Measurements from ENCODE around the gene SLC26A2.
"Not testable (repeated sequence)": the region's sequence is repeated elsewhere in the genome, so short reads cannot be mapped to it uniquely, and the experiment has no call there.

SLC26A2 gene

DNA sequence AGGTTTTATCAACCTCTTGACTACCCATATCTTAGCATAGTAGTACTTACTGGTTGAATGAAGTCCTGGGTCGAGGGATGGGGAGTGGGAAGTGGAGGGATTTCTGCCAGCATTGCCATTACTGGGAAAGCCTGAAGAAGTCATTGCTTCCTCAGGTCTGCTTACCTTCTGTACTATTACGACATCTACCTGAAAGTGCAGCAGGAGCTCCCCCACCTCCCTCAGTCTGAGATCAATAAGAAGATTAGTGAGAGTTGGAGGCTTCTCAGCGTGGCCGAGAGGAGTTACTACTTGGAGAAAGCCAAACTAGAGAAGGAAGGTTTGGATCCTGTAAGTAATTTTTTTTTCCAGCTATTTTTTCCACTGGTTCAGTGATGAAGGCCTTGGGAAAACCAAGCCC is 45.8 kb downstream of the SLC26A2 start:
- no peak for DNase-seq

DNA sequence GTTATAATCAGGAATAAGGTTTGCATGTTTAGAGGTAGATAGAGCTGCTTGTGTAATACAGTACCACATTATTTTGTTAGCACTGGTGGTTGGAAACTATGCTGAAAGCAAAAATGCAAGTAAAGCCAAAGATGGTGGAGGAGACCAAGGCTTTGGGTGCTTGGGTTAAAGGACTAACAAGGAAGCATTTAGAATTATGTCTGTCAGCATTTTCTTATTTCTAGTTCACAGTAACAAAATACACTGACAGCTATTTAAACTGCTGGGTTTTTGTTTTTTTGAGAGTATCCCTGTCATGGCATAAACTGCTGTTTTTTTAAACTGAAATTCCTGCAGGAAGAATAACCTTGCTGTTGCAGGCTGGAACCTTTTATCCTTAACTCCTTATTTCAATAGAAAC is 46.5 kb downstream of the SLC26A2 start:
- DNase-seq, result no peak

DNA sequence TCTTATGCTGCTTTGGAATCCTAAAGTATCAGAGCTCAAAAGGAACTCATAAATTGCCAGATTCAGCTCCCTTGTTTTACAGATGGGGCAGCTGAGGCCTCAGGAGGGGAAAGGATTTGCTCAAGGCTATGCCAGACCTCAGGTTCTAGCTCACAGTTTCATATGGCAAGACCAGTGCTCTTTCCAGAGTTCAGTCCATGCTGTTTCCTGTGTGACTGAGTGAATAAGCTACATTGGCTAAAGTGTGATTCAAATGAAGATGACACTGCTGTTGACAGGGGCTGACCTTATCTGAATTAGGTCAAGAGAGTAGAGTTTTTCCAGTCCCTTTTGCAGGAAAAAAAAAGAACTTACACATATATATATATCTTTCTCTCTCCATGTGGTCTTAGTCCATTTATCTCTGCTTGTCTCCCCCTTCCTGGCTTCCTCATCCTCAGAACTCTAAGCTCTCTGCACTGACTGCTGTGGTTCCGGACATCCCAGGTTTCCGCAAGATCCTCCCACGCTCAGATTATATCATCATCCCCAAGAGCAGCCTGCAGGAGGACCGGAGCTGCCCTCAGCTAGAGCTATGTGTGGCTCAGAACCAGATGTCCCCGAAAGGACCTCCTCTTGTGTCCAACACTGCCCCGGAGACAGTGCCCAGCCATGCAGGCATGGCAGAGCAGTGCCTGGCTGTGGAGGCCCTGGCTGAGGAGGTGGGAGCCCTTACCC is 49.3 kb downstream of the SLC26A2 start:
- DNase-seq, result no peak

DNA sequence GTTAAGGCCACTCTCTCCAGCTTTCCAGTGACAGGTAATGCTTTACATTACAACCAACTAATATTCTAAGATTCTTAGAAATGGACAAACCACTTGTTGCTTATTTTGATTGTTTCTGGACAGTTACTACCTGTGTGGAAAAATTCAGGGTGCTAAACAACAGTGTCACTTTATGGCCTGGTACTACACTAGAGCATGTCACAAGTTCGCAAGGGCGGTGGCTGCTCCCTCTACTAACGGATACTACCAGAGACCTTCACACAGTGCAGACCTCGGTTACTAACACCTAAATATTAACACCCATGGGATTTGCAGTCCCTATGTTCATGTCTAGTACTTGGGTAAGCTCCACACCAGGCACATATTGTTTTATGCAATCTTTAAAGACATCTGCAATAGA is 53.4 kb downstream of the SLC26A2 start:
- no peak for DNase-seq

DNA sequence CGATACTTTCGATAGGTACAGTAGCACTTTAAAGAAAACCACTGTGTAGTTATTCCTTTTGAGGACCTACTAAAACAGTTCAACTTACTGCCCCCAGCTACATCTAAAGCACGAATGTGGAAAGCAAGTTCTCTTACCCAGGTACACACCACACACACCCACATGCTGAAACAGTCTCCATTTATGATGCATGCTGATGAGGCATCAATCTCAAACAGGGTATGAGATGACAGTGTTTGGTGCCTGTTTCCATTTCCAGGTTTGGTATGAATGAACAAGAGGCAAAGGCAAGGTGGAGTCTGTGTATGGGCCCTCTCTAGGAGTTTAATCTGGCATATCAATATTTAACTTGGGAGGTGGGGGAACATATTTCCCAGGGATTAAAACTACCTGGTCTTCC is 53.9 kb downstream of the SLC26A2 start:
- no peak for DNase-seq

DNA sequence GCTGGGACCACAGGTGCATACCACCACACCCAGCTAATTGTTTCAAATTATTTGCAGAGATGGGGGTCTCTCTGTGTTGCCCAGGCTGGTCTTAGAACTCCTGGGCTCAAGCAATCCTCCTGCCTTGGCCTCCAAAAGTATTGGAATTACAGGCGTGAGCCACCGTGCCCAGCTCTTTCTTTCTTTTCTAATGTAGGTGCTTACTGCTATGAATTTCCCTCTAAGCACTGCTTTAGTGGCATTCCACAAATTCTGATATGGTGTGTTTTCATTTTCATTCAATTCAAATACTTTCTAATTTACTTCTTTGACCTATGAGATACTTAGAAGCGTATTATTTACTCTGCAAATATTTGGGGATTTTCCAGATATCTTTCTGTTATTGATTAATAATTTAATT is 54.9 kb downstream of the SLC26A2 start:
- no peak for DNase-seq

DNA sequence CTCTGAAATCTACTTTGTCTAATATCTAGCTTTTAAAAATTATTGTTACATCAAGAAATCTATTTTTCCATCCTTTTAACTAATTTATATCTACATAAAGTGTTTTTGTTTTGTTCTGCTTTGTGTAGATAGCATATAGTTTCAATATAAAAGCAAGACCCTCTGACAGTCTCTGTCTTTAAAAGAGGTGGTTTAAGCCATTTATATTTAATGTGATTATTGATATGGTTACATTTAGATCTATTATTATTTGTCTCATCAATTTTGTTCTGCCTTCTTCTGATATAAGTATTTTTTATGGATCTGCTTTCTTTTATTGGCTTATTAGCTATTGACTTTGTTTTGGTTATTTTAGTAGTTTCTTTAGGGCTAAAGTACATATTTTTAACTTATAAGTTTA is 56.0 kb downstream of the SLC26A2 start:
- no peak for DNase-seq

DNA sequence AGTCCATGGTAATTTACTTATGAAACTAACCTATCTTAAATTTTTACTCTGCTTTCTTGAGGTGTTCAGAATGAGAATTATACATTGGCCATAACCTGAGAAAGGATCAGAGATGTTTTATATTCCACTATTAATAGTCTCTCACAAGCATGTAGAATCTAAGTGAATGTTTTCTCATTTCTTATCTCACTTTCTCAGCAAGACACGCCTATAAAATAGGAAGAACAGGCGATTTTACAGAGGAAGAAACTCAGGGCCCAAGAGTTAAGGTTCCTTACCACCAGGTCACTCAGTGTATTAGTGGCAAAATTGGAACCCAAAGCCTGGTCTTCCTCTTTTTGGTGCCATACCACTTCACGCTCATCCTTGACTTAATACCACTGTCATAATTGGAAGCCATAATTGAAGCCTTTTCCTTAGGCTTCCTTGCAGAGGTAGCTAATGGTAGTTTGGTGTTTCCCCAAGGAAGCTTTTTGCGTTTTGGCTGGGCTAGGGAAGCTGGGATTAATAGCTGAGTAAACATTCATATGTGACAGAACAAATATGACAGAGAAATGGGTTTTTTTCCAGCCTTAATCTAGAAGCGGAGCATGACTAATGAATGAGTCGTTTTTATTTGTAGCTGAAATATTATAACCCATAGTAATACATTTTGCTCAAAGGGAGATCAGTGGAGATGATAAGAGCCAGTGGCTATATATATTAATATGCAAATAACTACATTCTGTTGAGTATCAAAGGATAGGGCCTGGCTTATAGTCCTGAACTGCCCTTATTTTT is 56.9 kb downstream of the SLC26A2 start:
- no peak for DNase-seq

DNA sequence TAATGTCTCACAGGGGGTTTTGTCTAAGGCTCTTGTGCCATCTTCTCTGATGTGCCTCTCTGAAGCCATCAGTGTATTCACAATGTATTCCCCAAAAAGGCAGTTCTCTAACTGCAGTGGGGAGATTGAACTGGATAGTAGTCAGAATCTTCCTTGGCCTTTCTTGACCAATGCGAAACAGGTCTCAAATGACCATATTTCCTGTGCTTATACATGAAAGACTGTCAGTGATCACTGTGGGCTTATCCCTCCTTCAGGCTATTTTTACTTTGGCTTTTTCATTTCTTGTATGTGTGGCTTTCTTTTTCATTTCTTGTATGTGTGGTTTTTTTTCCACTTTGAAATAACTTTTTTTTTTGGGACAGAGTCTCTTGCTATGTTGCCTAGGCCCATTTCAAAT is 59.7 kb downstream of the SLC26A2 start:
- no peak for DNase-seq

DNA sequence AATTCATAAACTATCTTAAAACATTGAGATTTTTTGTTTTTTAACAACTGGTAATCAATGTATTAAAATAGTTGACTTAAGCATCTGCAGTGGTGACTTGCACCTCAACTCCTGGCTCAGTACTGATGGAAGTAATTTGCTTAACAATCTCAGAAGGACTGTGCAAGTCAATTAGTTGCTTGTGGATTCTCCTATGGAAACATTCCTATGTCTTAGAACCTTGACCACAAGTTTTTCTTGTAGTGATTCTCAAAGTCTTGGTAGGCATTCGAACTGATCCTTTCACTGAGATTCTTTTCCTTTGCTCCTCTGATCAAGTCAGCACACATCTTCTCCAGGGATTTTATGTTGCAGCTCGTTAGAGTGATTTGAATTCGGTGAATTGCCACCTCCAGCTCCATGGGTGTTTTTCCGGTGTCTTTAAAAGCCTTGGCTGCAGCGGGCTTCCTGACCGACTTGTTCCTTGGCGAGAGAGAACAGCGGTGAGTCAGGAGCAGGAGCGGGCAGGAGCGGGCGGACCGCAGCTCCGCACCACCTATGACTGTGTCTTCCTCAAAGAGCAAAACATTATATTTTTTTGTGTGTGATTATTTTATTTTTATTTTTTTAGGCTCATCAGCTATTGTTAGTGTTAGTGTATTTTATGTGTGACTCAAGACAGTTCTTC is 61.1 kb downstream of the SLC26A2 start:
- DNase-seq, result no peak

DNA sequence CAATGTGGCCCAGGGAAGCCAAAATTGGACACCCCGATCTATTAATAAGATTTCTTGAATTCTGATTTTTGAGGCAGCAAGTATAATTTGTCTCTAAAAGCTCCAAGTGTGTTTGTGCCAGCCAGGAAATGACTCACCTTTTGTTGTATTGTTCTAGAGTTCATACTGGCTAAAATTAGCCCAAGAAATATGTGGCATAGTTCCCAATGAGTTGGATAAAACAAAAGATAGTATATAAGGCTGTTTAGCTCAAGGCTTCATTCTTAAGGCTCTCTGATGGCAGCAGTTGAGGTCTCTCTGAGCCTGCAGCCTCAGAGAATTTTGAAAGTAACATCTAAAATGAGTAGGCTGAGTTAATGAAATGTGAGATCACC is 61.6 kb downstream of the SLC26A2 start:
- no peak for DNase-seq

DNA sequence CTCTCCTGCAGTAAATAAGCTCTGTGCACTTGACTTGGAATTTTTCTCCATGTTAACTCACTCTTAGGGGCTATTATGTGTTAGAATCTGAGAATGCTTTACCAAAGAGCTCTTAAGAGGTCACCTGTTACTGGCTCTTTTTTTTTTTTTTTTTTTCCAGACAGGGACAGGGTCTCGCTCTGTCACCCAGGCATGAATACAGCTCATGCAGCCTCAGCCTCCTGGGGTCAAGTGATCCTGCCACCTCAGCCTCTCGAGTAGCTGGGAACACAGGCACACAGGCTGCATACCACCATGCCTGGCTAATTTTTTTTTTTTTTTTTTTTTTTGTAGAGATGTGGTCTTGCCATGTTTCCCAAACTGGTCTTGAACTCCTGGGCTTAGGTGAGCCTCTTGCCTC is 62.1 kb downstream of the SLC26A2 start:
- no peak for DNase-seq

DNA sequence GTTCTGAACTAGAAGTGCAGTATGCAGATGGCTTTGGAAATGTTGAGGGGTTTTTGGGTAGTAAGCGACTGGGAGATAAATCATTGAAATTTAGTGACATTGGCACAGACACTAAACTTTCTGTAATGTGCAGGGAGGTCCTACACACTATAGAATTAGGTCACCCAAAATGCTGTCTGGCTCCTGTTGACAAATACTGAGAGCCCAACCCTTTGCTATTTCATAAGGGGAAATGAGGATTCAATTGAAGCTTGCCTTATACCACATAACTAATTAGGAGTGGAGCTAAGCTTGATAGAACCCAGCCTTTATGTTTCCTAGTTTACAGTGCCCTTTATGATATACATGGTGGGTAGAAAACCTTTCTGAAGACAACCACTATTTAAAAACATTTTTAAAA is 62.6 kb downstream of the SLC26A2 start:
- DNase-seq, result no peak

DNA sequence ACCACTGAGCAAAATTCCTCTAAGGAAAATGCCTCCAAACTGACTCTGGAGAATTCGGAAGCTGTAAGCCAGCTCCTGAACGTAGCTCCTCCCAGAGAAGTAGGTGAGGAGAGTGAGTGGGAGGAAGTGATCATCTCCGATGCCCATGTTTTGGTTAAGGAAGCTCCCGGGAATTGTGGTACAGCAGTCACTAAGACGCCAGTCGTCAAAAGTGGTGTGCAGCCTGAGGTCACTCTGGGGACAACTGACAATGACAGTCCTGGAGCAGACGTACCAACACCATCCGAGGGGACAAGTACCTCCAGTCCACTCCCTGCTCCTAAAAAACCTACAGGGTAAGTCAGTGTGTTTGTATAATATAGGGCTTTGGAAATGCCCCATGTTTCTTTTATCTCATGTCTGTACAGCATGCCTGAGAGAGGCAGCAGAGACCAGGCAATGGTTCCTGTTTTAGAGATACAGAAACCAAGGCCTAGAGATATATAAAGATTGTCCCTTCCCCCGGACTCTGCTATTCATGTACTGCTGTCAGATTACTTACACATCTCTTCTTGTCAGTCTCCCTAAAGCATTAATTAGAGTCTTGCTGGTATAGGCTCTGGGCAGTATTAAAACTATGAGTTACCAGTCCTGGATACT is 63.9 kb downstream of the SLC26A2 start:
- no peak for DNase-seq

DNA sequence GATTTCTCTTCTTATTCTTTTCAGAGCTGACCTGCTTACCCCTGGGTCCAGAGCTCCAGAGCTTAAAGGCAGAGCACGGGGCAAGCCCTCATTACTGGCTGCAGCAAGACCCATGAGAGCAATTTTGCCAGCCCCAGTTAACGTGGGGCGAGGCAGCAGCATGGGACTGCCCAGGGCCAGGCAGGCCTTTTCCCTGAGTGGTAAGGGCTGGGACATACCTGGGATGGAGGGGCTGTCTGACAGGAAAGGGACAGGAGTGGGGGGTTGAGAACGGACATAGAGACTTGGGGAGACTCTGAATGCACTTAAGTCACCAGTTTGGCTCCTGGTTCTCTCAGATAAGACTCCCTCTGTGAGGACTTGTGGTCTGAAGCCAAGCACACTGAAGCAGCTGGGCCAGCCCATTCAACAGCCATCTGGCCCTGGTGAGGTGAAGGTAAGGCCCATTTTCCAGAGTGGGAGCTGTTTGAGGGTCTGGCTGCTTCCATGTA is 66.2 kb downstream of the SLC26A2 start:
- DNase-seq, result no peak

DNA sequence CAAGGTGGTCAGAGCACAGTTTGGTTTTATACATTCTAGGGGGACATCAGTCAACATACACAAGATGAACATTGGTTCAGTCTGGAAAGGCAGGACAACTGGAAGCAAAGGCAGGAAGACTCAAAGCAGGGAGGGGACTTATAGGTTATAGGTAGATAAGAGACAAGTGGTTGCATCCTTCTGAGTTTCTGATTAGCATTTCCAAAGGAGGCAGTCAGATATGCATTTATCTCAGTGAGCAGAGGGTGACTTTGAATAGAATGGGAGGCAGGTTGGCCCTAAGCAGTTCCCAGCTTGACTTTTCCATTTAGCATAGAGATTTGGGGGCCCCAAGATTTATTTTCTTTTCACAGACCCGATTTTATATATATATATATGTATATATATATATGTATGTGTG is 67.5 kb downstream of the SLC26A2 start:
- DNase-seq, result not testable (repeated sequence)

DNA sequence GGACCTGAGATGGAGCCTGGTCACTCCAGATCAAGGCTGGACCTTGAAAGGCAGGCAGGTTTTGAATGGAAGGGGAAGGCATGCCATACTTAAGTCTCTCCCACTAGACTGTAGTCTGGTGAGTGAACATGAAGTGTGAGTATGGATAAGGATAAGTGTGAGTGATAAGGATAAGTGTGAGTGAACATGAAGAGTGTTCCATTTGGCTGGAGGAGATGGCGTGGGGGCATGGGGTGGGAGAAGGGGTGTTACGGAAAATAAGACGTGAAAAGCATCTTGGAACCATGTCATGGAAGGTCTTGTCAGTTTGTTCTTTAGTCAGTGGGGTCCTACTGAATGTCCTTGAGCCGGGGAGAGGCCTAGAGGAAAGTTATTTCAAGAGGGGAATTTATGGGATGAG is 72.8 kb downstream of the SLC26A2 start:
- no peak for DNase-seq

DNA sequence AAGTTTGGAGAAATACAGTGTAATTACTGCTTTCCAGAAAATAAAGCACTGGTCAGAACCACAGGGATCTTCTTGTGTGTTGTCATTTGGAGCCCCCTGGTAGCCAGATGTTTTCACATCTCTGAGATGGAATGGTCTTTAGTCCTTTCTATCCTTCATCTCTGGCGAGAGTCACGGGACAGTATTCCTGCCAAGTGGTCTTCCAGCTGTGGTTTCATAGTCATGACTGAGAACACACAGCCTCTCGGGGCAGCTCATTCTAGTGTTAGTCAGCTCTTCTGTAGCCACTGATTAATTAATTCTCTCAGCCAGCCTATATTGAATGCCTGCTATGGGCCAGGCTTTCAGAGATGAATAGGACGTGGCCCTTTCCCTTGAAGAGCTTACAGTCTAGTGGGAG is 74.1 kb downstream of the SLC26A2 start:
- DNase-seq, result no peak

DNA sequence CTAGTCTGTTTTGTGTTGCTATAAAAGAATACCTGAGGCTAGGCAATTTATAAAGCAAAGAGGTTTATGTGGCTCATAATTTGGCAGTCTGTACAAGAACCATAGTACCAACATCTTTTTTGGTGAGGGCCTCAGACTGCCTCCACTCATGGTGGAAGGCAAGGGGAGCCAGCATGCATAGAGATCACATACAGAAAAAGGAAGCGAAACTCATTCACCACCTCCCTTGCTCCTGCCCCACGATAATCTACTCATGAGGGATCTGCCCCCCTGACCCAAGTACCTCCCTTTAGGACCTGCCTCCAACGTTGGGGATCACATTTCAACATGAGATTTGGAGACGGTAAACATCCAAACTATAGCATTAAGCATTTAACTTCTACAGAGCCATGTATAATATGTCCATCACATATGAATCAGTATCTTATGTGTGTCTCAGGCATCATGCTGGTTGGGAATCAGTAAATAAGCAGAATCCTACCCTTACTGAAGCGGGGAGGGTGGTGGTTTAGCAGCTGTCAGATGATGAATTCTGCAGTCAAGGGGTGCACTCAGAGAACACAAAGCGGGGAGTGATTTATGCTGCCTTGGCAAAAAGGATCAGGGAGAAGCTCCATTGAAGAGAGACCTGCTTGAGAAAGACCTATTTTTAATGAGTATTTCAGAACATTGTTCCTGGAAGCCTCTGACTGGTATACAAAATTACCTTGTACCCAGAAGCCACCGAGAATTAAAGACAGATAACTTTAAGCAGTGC is 74.8 kb downstream of the SLC26A2 start:
- no peak for DNase-seq

DNA sequence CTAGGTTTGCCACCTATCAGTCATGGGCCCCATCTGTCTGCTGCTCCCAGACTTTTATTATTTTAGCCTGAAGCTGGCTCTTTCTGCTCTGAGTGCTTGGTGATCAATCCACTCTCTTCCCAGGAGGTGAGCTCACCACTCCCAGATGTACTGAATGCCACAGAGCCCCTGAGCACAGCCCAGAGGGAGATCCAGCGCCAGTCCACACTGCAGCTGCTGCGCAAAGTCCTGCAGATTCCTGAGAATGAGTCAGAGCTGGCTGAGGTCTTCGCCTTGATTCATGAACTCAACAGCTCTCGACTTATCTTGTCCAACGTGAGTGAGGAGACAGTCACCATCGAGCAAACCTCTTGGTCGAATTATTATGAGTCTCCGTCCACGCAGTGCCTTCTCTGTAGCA is 76.0 kb downstream of the SLC26A2 start:
- DNase-seq, result no peak
